ENCODE measurements around the gene RALGDS.
"Not testable (repeated sequence)": the region's sequence is repeated elsewhere in the genome, so short reads cannot be mapped to it uniquely, and the experiment has no call there.

RALGDS gene

DNA sequence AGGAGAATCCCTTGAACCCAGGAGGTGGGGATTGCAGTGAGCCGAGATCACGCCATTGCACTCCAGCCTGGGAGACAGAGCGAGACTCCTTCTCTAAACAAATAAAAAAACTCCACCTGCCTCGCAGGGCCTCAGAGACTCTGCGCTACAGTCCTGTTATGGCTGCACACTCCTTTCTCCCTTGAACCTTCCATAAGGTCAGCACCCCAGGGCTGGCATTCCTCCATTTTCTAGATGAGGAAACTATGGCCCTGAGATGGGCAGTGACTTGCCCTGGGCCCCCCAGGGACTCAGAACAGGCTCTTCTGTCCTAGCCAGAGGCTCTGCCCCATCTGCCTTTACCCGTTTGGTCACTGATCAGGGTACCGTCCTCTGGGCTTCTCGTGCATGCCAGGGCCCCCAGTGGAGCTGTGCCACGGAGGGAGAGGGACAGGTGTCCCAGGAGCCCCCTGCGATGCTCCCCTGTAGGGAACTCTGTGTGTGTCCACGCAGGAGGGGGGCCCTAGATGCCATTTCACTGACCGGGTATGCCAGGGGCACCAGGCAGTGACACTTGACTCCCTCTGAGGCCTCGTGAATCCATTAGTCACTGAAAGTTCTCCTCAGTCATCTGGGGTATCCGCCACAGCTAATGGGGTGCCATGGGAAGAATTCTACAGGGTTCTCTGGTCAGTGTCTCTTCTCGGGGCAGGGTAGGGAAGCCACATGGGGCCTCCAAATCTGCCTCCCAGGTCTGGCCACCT is 16.2 kb downstream of the RALGDS start:
- no peak for DNase-seq

DNA sequence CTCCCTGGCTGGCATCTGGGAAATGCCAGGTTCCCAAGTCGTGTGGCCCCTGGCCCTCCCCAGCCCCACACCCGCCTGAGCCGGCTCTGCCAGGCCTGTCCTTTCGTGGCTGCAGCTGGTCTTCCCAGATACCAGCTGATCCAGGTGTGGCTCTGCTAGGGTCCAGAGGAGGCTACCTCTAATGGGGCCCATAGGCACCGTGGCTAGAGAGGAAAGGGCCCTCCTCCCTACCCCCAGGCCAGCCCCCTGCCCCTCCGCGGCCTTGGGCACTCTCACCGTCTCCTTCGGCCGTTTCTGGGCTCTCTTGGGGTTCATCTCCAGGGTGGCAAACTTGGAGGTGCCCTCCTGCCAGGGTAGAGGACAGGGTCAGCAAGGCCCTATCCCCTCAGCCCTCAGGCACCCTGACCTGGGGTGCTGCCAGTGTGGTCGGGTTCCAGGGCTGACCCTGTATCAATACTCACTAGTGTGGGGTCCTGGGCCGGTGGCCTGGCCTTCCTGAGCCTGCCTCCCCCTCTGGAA is 17.0 kb downstream of the RALGDS start:
- no peak for DNase-seq

DNA sequence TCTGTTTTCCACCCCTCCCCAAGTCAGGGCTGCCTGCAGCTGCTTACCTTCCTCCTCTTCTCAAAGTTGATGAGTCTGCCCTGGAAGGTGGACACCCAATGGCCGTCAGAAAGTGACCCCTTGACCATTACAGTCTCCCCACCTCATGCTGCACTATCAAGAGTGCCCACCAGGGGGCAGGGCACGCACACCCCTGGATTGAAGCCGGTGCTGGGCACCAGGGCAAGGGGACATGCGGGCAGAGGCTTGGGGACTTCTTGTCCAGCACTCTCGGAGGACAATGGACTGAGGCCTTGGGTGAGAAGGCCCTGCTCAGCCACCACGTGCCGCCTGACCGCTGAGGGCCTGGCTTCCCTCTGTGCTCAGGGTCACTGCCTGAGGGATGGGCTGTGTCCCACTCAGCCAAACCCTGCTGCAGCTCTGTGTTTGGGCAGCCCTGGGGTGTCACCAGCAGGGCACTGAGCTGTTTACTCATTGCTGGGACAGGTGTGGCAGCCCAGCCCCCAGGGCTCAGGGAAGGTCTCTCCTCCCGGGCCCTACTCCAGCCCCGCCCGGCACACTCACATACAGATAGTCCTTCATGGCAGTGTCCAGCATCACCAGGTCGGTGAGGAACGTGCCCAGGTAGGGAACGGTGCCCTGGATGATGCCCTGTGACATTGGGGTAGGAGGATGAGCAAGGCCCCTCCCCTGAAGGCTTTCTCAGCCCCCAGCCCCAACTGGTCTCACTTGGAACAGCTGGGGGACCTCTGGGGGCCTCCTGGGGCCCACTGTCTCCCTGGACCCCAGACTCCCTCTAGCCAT is 17.7 kb downstream of the RALGDS start:
- peak; percentile 31 to 36 for DNase-seq

DNA sequence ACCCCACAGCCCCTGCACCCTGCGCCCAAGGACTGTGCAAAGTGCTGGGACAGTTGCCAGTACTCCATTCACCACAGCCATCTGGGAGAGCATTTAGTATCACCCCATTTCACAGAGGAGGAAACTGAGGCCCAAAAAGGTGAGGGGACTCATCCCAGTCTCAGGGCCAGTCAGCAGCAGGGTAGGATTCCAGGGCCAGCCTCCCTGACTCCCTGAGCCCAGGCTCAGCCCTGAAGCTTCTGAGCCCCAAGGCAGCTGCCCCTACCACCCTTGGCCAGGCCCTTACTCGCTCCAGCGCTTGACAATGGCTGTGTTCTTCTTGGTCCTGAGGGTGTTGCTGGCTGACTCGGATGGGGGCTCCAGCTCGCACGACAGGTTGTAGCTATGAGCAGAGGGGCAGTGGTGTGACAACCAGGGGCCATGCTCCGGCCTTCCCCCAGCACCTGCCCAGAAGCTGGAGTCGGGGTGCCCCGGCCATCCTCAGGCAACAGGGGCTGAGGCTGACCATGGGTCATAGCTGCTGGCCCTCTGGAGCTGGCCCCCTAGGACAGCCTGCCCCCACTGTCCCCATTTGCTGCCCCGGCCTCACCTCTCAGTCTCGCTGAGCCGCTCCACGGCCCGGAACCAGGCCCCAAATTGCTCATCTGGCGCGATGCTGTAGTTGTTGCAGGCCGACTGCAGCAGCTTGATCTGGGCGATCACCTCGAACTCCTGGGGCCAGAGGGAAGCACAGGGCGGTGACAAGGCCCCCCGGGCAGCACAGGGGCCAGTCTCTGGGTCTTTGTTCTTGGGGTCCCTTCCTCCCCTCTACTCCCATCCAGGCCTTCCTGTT is 18.6 kb downstream of the RALGDS start:
- DNase-seq = no peak

DNA sequence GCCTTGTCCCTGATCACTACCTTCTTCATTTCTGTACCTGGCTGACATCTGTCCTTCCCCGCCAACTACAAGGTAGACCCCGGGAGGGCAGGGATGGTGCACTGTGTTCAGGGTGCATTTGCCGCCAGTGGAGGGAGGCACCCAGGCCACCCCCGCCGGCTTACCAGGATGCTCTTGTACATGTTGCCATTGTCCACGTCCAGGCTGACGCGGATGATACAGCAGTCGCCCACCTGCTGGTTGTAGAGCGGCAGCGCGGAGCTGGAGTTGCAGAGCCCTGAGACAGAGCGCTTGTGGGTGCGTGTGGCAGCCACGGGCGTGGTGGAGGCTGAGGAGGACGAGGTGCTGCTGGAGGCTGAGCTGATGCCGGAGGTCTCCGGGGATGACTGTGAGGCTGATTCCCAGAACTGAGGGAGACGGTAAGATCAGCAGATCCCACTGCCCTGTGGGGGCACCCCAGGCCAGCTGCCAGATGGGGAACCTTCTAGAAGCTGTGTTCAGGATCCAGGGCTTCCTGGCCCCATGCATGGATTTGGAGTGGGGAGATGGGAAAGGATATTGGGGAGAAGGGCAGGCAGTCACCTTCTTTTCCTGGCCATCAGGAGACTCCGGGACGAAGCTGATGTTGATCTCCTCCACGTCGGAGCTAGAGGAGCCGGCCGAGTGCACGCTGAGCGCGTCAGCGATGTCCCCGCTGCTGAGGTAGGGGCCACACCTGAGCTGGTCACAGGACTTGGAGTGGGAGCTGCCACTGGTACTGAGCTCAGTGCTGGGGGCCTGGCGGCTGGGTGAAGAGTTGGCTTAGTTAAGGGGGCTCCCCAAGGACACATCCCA is 19.5 kb downstream of the RALGDS start:
- no peak for DNase-seq

DNA sequence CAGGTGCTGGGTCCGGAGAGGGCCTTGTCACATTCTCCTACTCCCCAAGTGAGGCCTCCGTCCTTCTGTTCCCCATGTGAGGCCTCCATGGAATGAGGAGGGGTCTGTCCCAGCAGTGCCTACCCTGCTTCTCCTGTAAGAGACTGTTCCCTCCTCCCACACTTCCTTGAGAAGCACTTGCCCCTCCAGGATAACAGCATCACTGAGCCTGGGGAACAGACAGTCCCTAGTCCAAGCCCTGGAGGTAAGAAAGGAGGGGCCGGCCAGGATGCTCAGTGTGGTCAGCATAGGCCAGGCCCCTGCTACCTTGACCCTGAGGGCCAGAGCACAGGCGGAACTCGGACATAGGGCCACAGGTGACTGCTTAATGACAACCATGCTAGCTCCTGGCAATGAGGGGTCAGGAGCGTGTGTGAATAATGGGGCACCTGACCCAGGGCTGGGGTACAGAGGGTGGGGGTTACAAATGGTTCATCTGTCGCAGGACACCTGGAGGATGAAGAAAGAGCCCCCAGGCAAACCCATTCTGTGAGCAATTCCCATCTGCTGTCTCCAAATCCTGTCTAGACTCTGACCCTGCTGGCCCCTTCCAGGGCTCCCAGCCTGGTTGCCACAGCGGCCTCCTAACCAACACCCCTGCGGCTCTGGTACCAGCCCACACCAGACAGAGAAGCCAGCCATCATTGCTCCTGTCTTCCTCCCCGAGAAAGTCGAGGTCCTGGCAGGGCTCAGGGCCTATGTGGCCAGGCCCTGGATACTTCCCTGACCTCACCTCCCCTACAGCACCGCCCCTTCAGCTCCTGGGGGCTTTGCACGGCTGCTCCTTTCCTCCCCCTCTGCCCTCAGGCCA is 20.3 kb downstream of the RALGDS start:
- no peak for DNase-seq

DNA sequence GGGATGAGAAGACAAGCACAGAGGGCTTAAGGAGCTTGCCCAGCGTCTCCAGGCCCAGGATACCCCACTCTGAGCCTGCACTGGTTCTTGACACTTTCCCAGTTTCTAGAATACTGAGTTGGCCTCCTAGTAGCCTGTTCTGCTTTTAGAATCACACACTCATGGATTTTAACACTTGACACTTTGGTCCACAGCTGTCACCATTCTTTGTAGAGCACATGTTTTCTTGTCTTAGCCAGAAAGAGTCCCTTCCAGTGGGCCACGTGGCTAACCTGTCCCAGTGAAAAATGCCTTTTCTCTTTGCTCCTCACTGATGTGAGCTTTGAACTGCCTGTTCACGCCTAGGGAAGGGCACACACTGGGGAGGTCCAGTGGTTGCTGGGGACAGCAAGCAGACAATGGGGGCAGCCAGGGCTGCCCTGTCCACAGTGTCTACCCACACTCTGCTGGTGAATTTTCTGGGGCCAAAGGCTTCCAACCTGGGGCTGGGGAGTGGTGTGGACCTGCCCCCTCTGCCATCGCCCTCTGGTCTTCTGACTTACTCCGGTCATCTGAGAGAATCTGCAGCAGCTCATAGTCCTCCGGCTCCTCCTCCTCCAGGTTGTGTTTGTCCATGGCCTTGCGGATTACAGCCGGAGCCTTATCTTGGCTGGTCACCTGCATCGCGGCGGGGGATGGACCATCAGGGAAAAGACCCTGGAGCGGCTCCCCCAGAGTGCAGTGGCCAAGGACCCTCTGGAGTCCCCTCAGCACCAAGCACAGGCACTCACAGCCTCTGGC is 21.1 kb downstream of the RALGDS start:
- no peak for DNase-seq

DNA sequence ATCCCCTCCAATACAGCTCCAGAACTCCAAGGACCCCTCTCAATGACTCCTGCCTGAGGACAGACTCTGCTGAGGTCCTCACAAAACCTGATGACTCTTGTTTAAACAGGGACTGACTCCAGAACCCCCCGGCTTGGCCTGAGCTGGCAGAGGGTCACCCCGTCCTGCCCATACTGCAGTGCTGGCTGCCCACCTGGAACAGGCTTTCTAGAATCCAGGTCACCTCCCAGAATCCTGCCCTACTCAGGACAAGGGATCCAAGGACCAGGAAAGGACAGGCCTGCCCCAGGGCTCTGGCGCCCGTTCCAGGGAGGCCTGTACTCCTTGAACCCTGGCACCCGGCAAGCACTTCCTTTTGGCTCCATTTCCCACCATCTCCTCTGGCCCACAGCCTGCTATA is 22.2 kb downstream of the RALGDS start:
- no peak for DNase-seq

DNA sequence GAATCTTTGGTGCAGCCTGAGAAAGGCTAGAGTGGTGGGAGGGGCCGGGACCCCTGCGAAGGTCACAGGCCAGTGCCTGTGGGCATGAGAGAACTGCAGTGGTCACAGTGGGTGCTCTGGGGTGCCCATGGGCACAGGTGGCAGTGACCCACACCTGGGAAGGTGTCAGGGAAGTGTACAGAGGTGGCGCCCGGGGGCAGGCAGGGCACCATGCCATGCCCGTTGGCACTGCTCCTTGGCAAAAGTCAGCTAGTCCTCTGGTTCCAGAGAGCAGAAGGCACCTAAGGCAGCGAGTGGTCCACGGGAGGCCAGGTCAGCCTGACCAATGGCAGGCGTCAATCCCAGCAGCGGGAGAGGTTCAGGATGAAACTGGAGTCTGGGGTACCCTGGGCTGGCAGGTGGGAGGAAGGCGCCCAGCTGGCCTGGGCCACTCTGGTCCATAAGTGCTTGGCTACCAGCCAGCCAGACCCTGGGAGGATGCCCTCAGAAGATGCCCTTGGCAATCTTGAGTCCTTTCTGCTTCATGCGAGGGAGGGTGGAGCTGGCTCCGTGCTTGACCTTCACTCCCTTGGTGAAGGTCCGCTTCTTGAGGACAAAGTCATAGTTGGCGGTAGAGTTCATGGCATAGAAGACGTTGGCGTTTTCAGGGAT is 22.8 kb downstream of the RALGDS start:
- no peak for DNase-seq

DNA sequence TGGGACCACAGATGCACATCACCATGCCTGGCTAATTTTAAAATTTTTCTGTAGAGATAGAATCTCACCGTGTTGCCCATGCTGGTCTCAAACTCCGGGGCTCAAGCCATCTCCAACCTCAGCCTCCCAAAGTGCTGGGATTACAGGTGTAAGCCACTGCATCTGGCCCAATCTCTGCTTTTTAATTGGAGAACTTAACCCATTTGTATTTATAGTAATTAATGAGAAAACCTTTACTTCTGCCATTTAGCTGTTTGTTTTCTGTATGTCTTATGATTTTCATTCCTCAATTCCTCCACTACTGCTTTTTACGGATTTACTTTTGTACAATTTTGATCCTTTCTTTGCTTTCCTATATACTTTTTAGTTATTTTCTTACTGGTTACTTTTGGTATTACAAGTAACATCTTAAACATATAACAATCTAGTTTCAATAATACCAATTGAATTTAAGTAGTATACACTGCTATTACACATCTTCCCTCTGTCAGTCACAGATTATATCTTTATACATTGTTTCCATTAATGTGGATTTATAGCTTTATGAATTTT is 26.1 kb downstream of the RALGDS start:
- DNase-seq = no peak

DNA sequence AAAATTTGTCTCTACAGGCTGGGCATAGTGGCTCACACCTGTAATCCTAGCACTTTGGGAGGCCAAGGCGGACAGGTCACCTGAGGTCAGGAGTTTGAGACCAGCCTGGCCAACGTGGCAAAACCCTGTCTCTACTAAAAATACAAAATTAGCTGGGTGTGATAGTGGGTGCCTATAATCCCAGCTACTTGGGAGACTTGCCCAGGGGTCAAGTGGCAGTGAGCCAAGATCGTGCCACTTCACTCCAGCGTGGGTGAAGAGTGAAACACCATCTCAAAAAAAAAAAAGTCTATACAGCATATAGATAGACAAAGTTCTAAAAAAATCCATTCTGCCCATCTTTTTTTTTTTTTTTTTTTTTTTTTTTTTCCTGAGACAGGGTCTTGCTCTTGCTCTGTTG is 26.7 kb downstream of the RALGDS start:
- DNase-seq = not testable (repeated sequence)

DNA sequence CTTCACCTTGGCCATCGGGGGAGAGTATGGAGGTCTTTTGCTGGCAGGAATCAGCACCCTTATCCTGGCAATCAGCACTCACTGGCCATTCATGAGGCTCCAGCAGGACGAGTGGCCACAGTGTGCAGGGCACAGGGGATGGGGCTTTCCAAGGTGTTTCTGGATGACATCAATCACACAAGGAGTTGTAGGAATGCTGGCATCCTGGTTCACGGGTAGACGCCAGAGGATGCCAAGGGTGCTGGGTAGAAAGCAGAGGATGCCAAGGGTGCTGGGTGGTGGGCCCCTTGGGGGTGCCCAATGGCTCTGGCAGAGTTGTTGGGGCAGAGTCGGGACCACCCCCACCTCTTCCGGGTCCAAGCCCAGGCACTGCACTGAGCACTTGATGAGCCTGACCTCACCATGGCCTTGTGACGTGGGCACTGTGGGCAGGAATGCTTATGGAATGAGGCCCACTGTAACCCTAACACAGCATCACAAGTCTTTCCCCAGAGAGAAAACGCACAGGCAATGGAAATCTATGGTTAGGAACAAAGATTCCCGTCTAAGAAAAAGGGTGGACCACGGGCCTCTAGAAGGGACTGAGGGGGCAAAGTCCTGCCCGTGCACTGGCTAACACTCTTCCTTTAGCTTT is 30.2 kb downstream of the RALGDS start:
- no peak for DNase-seq

DNA sequence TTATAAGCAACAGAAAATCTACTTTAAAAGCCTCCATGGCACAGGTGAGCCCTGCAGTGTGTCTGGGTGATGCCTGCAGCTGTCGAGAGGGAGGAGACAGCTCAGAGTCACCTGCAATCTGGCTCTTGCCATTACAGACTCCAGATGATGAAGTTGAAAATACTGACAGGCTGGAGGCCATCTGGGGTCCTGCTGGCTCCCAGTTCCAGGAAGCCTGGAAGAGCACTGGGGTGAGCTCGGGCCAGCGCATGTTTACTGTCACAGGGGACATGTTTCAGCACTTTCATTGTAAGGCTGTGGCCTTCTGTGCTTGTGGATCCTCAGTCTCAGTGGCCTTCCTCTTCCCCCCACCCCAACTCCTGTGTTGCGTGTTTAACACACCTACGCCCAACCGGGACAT is 30.9 kb downstream of the RALGDS start:
- DNase-seq = peak in 1 of 2 experiments; percentile 3

DNA sequence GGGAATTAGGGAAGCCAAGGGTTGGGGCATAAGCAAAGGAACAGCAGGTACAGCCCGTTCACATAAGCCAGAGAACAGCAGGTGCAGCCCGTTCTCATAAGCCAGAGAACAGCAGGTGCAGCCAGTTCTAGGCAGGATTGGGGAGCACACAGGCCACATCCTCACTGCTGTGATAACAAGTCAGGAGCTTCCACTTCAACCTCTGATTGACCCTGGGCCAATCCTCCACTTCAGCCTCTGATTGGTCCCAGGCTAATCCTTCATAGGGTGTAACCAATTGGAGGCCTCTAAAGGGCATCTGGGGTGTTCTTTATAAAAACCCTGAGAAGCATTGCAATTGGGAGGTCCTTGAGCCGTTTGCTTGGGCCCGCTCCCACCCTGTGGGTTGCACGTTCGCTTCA is 31.8 kb downstream of the RALGDS start:
- peak; percentile 75 to 83 for DNase-seq

DNA sequence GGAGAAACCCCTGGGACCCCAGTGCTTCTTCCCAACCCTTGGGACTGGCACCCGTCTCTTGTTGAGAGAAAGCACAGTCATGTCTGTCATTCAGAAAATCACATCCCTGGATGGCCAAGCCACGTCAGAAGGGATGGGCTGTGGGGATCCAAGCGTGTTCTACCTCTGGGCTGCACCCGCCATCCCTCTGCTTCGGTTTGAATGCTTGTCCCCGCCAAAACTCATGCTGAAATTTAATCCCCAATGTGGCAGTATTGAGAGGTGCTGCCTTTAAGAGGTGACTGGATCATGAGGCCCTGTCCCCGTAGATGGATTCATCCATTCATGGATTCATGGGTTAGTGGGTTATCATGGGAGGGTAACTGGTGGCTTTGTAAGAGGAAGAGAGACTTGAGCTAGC is 32.3 kb downstream of the RALGDS start:
- no peak for DNase-seq

DNA sequence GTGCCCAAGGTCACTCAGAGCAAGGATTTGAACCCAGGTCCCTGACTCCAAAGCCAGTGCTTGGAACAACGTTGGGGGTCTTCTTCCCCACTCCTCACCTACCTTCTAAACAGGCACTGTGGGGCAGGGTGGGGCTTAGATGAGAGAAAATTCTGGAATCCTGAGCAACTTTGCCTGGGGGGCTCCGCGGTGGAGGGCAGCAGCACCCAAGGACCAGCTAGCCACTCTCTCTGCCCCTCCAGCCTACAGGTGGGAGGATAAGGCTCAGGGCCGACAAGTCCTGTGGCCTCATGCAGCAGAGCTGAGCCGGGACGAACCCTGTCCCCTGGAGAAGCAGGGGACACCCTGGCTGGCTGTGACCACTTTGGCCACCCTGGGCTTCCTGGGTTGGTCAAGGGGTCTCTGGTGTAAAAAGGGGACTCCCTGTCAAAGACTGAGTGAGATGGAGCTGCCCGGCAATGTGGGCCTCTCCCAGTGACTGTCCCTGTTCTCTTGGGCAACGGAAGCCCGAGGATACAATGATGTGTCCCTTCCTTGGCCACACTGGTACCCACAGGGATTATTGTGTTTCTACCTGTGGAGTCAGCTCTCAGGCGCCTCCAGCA is 32.8 kb downstream of the RALGDS start:
- no peak for DNase-seq

DNA sequence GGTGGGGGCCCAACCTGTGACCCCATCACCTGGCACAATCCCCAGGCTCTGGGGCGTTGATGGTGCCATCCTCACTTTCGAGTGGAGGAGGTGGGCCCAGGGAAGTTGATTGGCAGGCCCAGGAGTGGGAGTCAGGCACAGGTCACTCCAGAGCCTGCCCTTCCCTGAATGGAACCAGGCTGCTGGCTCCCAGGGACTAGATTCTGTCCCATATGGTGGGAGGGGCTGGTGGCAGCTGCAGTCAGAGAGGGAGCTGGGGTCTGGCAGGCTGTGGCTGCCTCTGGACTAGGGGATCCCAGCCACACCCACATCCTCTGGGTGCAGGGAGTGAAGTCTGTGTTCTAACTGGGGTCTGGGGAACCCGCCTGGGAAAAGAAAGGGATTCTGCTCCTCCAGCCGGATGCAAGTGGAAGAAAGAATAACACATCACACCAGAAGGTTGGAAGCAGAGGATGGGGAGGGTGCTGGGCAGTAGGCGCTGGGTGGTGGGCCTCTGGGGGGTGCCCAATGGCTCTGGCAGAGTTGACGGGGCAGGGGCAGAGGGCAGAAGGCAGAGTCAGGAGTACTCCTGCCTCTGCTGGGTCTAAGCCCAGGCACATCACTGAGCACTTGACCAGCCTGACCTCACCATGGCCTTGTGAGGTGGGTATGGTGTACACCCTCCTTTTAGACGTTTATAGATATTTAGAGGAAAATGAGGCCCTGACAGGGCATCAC is 33.5 kb downstream of the RALGDS start:
- DNase-seq = no peak

DNA sequence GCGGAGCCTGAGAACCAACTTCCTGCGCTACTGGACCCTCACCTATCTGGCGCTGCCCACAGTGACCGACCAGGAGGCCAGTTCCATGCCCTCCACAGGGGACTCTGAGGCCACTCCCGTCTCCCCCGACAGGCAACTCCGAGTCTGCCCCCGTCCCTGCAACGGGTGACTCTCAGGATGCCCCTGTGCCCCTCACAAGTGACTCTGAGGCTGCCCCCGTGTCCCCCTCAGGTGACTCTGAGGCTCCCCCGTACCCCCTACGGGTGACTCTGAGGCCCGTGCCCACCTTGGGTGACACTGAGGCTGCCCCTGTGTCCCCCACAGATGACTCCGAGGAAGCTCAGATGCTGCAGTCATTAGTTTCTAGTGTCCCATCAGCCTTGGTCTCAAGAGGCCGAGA is 34.1 kb downstream of the RALGDS start:
- no peak for DNase-seq
